ENCODE measurements around the gene AOC3. TPM values are rescaled to one million over a fixed set of nuclear protein-coding genes. Genes with fewer than 3 reads are reported as not detected.

The AOC3 gene
- total and polyA plus RNA-seq, 2 of the 13 experiments (the other 11 are each of a cell fraction or from before 2014, with no cell fraction given): 8.7 to 51.7 TPM

- Histone ChIP-seq H3K27me3 (ENCODE audit: control insufficient read depth in 1 of 2, insufficient read depth in 2 of 2, low read length in 2 of 2) (no peaks in the 10 kb centered on the region; a peak in 2 of 5 replicates), H3K36me3 (replicated peaks in 1 of 2; ENCODE audit: control insufficient read depth in 1 of 2, insufficient read depth in 2 of 2, low read length in 2 of 2) (no peaks in the 10 kb centered on the region), H4K20me1 (ENCODE audit: insufficient read depth, low read length) (no peaks in the 10 kb centered on the region), H3K27ac (ENCODE audit: extremely low read length, insufficient read depth, low read length) (peak overlapping the region; percentile 60), H3K79me2 (ENCODE audit: insufficient read depth, low read length) (peaks cover 2% of the 10 kb centered on the region), H3K9ac (ENCODE audit: insufficient read depth, low read depth, low read length) (peak overlapping the region; percentile 31), H3K4me1 (ENCODE audit: insufficient read depth, low read length) (peaks cover 47% of the 10 kb centered on the region), H3K4me2 (ENCODE audit: low read depth, low read length) (peak overlapping the region; percentile 72), H2AFZ (ENCODE audit: low read length) (peak overlapping the region; percentile 20), H3K4me3 (replicated peaks in 1 of 3; ENCODE audit: insufficient read depth in 1 of 3, low read depth in 2 of 3, low read length in 3 of 3) (peak overlapping the region in 2 of 3 experiments; percentile 2 to 8; a peak in 1 of 6 replicates), H3K9me3 (ENCODE audit: low read length) (no peaks in the 10 kb centered on the region)
- in situ Hi-C loops (cut with HindIII; ENCODE audit: extremely low pct_ligation_motif_present, low pct_unique_long_range_greater_than_20kb): no loop called here
- ChIA-PET CTCF (ENCODE audit: low intra/inter-chr PET ratio, low total read pairs) (no interaction called here), POLR2A (interaction anchor here (0.7 to 4.3 kb wide), 15 partner anchors 12 to 194 kb away, joined by 3 to 75 read pairs (median 6); partner anchors contain the start of genes BECN1, PSME3, RETREG3 and TUBG1)
- no TSS peak for BruUV-seq (replicated peaks)
- ATAC-seq: peak; percentile 56
- peak; percentile 84 for FAIRE-seq
- intact Hi-C loops (cut with micrococcal nuclease; ENCODE audit: unreplicated experiment): no loop called here
- DNase-seq (ENCODE audit: low spot score): peak; percentile 88
- WGBS (ENCODE audit: low lambda C conversion rate): 0% methylated on average over 2 of the region's 2 CpGs
- no peak for TF ChIP-seq DNMT3B (CRISPR knock-in tag; conservative IDR thresholded peaks at IDR 0.05)
- TF ChIP-seq PAXIP1 (CRISPR knock-in tag; conservative IDR thresholded peaks at IDR 0.05): peak; percentile 87
- no peak for TF ChIP-seq BRF2 (CRISPR knock-in tag; IDR thresholded peaks at IDR 0.05)
- no peak; the same call in 1 of the 2 replicates for TF ChIP-seq ZNF569 (CRISPR knock-in tag; IDR thresholded peaks at IDR 0.05; ENCODE audit: borderline replicate concordance)
- no peak for TF ChIP-seq RNF219 (CRISPR knock-in tag; IDR thresholded peaks at IDR 0.05)
- no peak for TF ChIP-seq ZSCAN29 (CRISPR knock-in tag; conservative IDR thresholded peaks at IDR 0.05)
- TF ChIP-seq NFYC (CRISPR knock-in tag; IDR thresholded peaks at IDR 0.05): no peak
- TF ChIP-seq IRF2 (CRISPR knock-in tag; IDR thresholded peaks at IDR 0.05): peak; percentile 40; the same call in 1 of the 2 replicates
- TF ChIP-seq SOX5 (CRISPR knock-in tag; IDR thresholded peaks at IDR 0.05; ENCODE audit: borderline replicate concordance): peak; percentile 68
- no peak for TF ChIP-seq CREB3 (CRISPR knock-in tag; IDR thresholded peaks at IDR 0.05)
- no peak for TF ChIP-seq GMEB2 (CRISPR knock-in tag; IDR thresholded peaks at IDR 0.05; ENCODE audit: low read depth)
- no peak for TF ChIP-seq DNMT1 (CRISPR knock-in tag; IDR thresholded peaks at IDR 0.05)
- TF ChIP-seq ZNF331 (CRISPR knock-in tag; IDR thresholded peaks at IDR 0.05): peak; percentile 46; the same call in 1 of the 2 replicates
- no peak for TF ChIP-seq RFXAP (CRISPR knock-in tag; IDR thresholded peaks at IDR 0.05; ENCODE audit: borderline replicate concordance)
Measured at GRCh38 chr17:42803074-42803883, 47.7 kb upstream of the AOC3 start.

All from HepG2 (cell line).